Uterus (tissue), 2 donors: Measurements from ENCODE around the gene INPP4A.

Source experiments
- CTCF ChIP-seq, 4 experiments: fragments of 200-600 bp in 2 of 4; fragments of 450-650 bp in 2 of 4; sonication (generic) in 2 of 4; IDR thresholded peaks; one replicate each; pipeline ENCODE4 v1.5.1; 2016 to 2019; ENCODE audit warnings: antibody characterized with exemption in 4 of 4, mild to moderate bottlenecking in 2 of 4, moderate library complexity in 1 of 4
- POLR2A ChIP-seq, 2 donors: fragments of 450-650 bp; IDR thresholded peaks; one replicate each; pipeline ENCODE4 v1.6.1; 2016; ENCODE audit warnings: antibody characterized with exemption in 2 of 2, mild to moderate bottlenecking in 1 of 2, moderate library complexity in 1 of 2

GRCh38 chr2:98445177-98445682, 572 bp downstream of the INPP4A start:
- TF ChIP-seq CTCF (IDR thresholded peaks at IDR 0.05), result no peak
- TF ChIP-seq POLR2A (IDR thresholded peaks at IDR 0.05), result no peak
